H1 (cell line): ENCODE results near the gene NMUR1. TPM values are rescaled to one million over a fixed set of nuclear protein-coding genes. Genes with fewer than 3 reads are reported as not detected.

Experiments
- CTCF ChIA-PET: fragments of 300-600 bp; sonication (Branson Sonifier 250); formaldehyde crosslinking; loops from one replicate; lab custom pipeline; 2021; ENCODE audit not compliant: partially characterized antibody; lab: Charles Lee
- POLR2A ChIA-PET: fragments of 300-600 bp; sonication (Branson Sonifier 250); formaldehyde crosslinking; loops from one replicate; lab custom pipeline; 2021; ENCODE audit warnings: inconsistent platforms; ENCODE audit not compliant: partially characterized antibody; lab: Charles Lee
- DNase-seq, 2 experiments: peaks; one replicate each; pipeline versions ENCODE4 v3.0.0 to v3.0.0-alpha.2; 2010 to 2022; ENCODE audit warnings: low spot score in 2 of 2, low read depth in 1 of 2, mixed read lengths in 1 of 2
- FAIRE-seq: peaks from 2 replicates; lab custom pipeline; 2011; peaks lifted over from hg19 to GRCh38; lab: Jason Lieb, UNC
- H2AFZ ChIP-seq: 2 replicates; pipeline ENCODE4 v1.8.1; 2012; ENCODE audit warnings: low read length, inconsistent platforms
- H2AK5ac ChIP-seq: 2 replicates; pipeline ENCODE4 v1.6.1; 2013; ENCODE audit warnings: low read depth, low read length
- H2BK120ac ChIP-seq: replicated peaks from 2 replicates; pipeline ENCODE3; 2013; ENCODE audit warnings: low read depth, low read length, inconsistent platforms
- H2BK12ac ChIP-seq: 2 replicates; pipeline ENCODE4 v1.6.1; 2013; ENCODE audit warnings: low read depth, low read length
- H2BK15ac ChIP-seq: 2 replicates; pipeline ENCODE4 v1.6.1; 2013; ENCODE audit warnings: low read length
- H2BK20ac ChIP-seq: 2 replicates; pipeline ENCODE4 v1.6.1; 2013; ENCODE audit warnings: low read length
- H2BK5ac ChIP-seq: 2 replicates; pipeline ENCODE4 v1.6.1; 2013; ENCODE audit warnings: low read depth, low read length
- H3K14ac ChIP-seq: 2 replicates; pipeline ENCODE4 v1.6.1; 2013; ENCODE audit warnings: inconsistent platforms; ENCODE audit not compliant: insufficient read length
- H3K18ac ChIP-seq: 2 replicates; pipeline ENCODE4 v1.6.1; 2013; ENCODE audit warnings: low read length; ENCODE audit errors: extremely low read depth
- H3K23ac ChIP-seq: 2 replicates; pipeline ENCODE4 v1.6.1; 2013; ENCODE audit warnings: inconsistent platforms; ENCODE audit not compliant: insufficient read length
- H3K23me2 ChIP-seq: 2 replicates; pipeline ENCODE4 v1.6.1; 2013; ENCODE audit warnings: low read depth, low read length
- H3K27ac ChIP-seq: 2 replicates; pipeline ENCODE4 v1.6.1; 2011; ENCODE audit warnings: low read depth, low read length, inconsistent platforms
- H3K27me3 ChIP-seq, 4 experiments: replicated peaks in 1 of 4; 1 replicate in 1 of 4; 2 replicates in 3 of 4; pipeline versions ENCODE4 v1.6.1 to v1.8.1; 2011 to 2013; ENCODE audit warnings: low read length in 3 of 4, mild to moderate bottlenecking in 3 of 4, inconsistent platforms in 2 of 4, mixed read lengths in 2 of 4, moderate library complexity in 1 of 4; ENCODE audit not compliant: control insufficient read depth in 3 of 4, insufficient read depth in 3 of 4; ENCODE audit errors: extremely low read depth in 1 of 4
- H3K36me3 ChIP-seq, 4 experiments: 2 replicates each; pipeline versions ENCODE4 v1.6.1 to v1.8.1; 2011 to 2013; ENCODE audit warnings: mild to moderate bottlenecking in 4 of 4, low read length in 3 of 4, moderate library complexity in 2 of 4, control low read depth in 1 of 4, inconsistent platforms in 1 of 4; ENCODE audit not compliant: insufficient read depth in 4 of 4, control insufficient read depth in 2 of 4
- H3K4ac ChIP-seq: replicated peaks from 2 replicates; pipeline ENCODE3; 2013; ENCODE audit warnings: low read length, low read depth, mixed read lengths, inconsistent platforms; ENCODE audit not compliant: insufficient read length
- H3K4me1 ChIP-seq, 4 experiments: replicated peaks in 1 of 4; 1 replicate in 1 of 4; 2 replicates in 3 of 4; pipeline versions ENCODE4 v1.6.1 to v1.8.1; 2011 to 2013; ENCODE audit warnings: low read length in 3 of 4, inconsistent platforms in 2 of 4, mixed read lengths in 1 of 4; ENCODE audit not compliant: insufficient read depth in 4 of 4, control insufficient read depth in 3 of 4
- H3K4me2 ChIP-seq, 2 experiments: 2 replicates each; pipeline versions ENCODE4 v1.6.1 to v1.8.1; 2011 to 2013; ENCODE audit warnings: low read depth in 2 of 2, low read length in 2 of 2, control low read depth in 1 of 2, inconsistent platforms in 1 of 2, mild to moderate bottlenecking in 1 of 2; ENCODE audit not compliant: insufficient read depth in 1 of 2
- H3K4me3 ChIP-seq, 4 experiments: fragments of 200-600, 300-600 bp in 1 of 4; sonication (generic), shearing (Covaris generic), sonication (Bioruptor Twin) in 1 of 4; 2 replicates each; pipeline versions ENCODE4 v1.5.1 to v1.8.1; 2011 to 2016; ENCODE audit warnings: low read length in 4 of 4, low read depth in 3 of 4, control low read depth in 2 of 4, inconsistent platforms in 2 of 4, mild to moderate bottlenecking in 2 of 4, mixed read lengths in 1 of 4, moderate library complexity in 1 of 4; ENCODE audit not compliant: insufficient read depth in 2 of 4; ENCODE audit errors: extremely low read depth in 1 of 4
- H3K56ac ChIP-seq: replicated peaks from 2 replicates; pipeline ENCODE3; 2013; ENCODE audit warnings: low read depth, mild to moderate bottlenecking, mixed read lengths, low read length, inconsistent platforms; ENCODE audit not compliant: insufficient read length
- H3K79me1 ChIP-seq: 2 replicates; pipeline ENCODE4 v1.6.1; 2013; ENCODE audit warnings: low read depth, low read length, control low read depth
- H3K79me2 ChIP-seq, 2 experiments: 2 replicates each; pipeline versions ENCODE4 v1.6.1 to v1.8.1; 2012 to 2013; ENCODE audit warnings: low read length in 2 of 2, mild to moderate bottlenecking in 2 of 2, inconsistent platforms in 1 of 2; ENCODE audit not compliant: insufficient read depth in 2 of 2, control insufficient read depth in 1 of 2
- H3K9ac ChIP-seq, 4 experiments: replicated peaks in 1 of 4; 1 replicate in 1 of 4; 2 replicates in 3 of 4; pipeline versions ENCODE4 v1.6.1 to v1.8.1; 2011 to 2013; ENCODE audit warnings: low read depth in 3 of 4, low read length in 3 of 4, control low read depth in 2 of 4, mild to moderate bottlenecking in 2 of 4, moderate library complexity in 2 of 4, inconsistent platforms in 1 of 4; ENCODE audit errors: extremely low read depth in 1 of 4
- H3K9me3 ChIP-seq, 2 experiments: 2 replicates each; pipeline versions ENCODE4 v1.6.1 to v1.8.1; 2012 to 2013; ENCODE audit warnings: mild to moderate bottlenecking in 2 of 2, moderate library complexity in 2 of 2, control low read depth in 1 of 2, inconsistent platforms in 1 of 2, low read depth in 1 of 2, low read length in 1 of 2, mixed read lengths in 1 of 2; ENCODE audit not compliant: insufficient read depth in 2 of 2
- H4K20me1 ChIP-seq, 2 experiments: replicated peaks in 1 of 2; 2 replicates each; pipeline versions ENCODE3 to v1.8.1; 2011 to 2013; ENCODE audit warnings: inconsistent platforms in 2 of 2, low read length in 2 of 2, mild to moderate bottlenecking in 1 of 2; ENCODE audit not compliant: insufficient read depth in 2 of 2, control insufficient read depth in 1 of 2
- H4K5ac ChIP-seq: 2 replicates; pipeline ENCODE4 v1.6.1; 2013; ENCODE audit warnings: low read length, low read depth, mixed read lengths, inconsistent platforms; ENCODE audit not compliant: insufficient read length
- H4K8ac ChIP-seq: 2 replicates; pipeline ENCODE4 v1.8.0; 2013; ENCODE audit warnings: mild to moderate bottlenecking, moderate library complexity, low read length, inconsistent platforms; ENCODE audit not compliant: insufficient read depth; ENCODE audit errors: extremely low read depth
- H4K91ac ChIP-seq: replicated peaks from 2 replicates; pipeline ENCODE3; 2013; ENCODE audit warnings: low read length, mixed read lengths, inconsistent platforms; ENCODE audit not compliant: insufficient read length
- ASH2L ChIP-seq: fragments of 200-600, 300-600 bp; sonication (generic); IDR thresholded peaks from one replicate; pipeline ENCODE4 v1.7.1; 2017; ENCODE audit warnings: low read length
- CBX8 ChIP-seq: fragments of 300-800, 300-1000 bp; sonication (generic); IDR thresholded peaks from 2 replicates; pipeline ENCODE4 v1.7.1; 2016; ENCODE audit warnings: low read depth, low read length, borderline replicate concordance
- CREB1 ChIP-seq: IDR thresholded peaks from 2 replicates; pipeline ENCODE4 v1.6.1; 2012; ENCODE audit warnings: inconsistent platforms
- E2F6 ChIP-seq: IDR thresholded peaks from 2 replicates; pipeline ENCODE4 v1.6.1; 2012; ENCODE audit warnings: inconsistent platforms
- HDAC6 ChIP-seq: IDR thresholded peaks from one replicate; pipeline ENCODE4 v1.7.1; 2012; ENCODE audit warnings: low read depth, mild to moderate bottlenecking, inconsistent platforms, low read length, moderate library complexity
- PHF8 ChIP-seq: fragments of 200-600 bp; sonication (generic); conservative IDR thresholded peaks from 2 replicates; pipeline ENCODE4 v1.7.1; 2012; ENCODE audit warnings: low read depth, mild to moderate bottlenecking, inconsistent platforms, low read length, moderate library complexity
- POLR2A ChIP-seq, 2 experiments: IDR thresholded peaks; 1 replicate in 1 of 2; 2 replicates in 1 of 2; pipeline ENCODE4 v1.6.1; 2011; ENCODE audit warnings: low read depth in 2 of 2, low read length in 2 of 2, mild to moderate bottlenecking in 2 of 2; ENCODE audit errors: control extremely low read depth in 1 of 2
- SIN3A ChIP-seq, 2 experiments: IDR thresholded peaks in 1 of 2; conservative IDR thresholded peaks in 1 of 2; 2 replicates each; pipeline ENCODE4 v1.6.1; 2011 to 2012; ENCODE audit warnings: low read length in 2 of 2, improper control_type of control experiment in 1 of 2, low read depth in 1 of 2, mild to moderate bottlenecking in 1 of 2
- SP1 ChIP-seq: IDR thresholded peaks from 2 replicates; pipeline ENCODE4 v1.6.1; 2011; ENCODE audit warnings: low read depth, low read length
- TAF1 ChIP-seq: IDR thresholded peaks from 2 replicates; pipeline ENCODE4 v1.6.1; 2011; ENCODE audit warnings: mild to moderate bottlenecking, low read depth, low read length
- ZNF274 ChIP-seq: IDR thresholded peaks from 2 replicates; pipeline ENCODE4 v1.7.0; 2012; ENCODE audit warnings: low read length, borderline replicate concordance; ENCODE audit errors: extremely low read depth
- WGBS, 2 experiments: shearing (Covaris generic) in 1 of 2; methylation state at CpG; one replicate each; pipeline versions ENCODE4 v1.1.6 to v1.1.7; 2013 to 2015; ENCODE audit warnings: low lambda C conversion rate in 2 of 2, mixed read lengths in 2 of 2, inconsistent platforms in 1 of 2, low coverage in 1 of 2, missing lambda C conversion rate in 1 of 2; ENCODE audit not compliant: insufficient replicate concordance in 2 of 2, insufficient coverage in 1 of 2, insufficient read length in 1 of 2; ENCODE audit errors: extremely low coverage in 1 of 2, missing lambda C conversion rate in 1 of 2; 5-methylcytosine and 5-hydroxymethylcytosine counted together
- polyA plus RNA-seq, 7 experiments: library from polyadenylated mRNA; depleted of rRNA in 3 of 7; stranded (reverse) in 5 of 7; unstranded in 2 of 7; fragments of >200 nt in 5 of 7; fragments of 200-250 nt in 2 of 7; gene quantifications; 1 replicate in 5 of 7; 2 replicates in 1 of 7; 4 replicates in 1 of 7; pipeline versions ENCODE4 v1.2.1 to v1.2.3, GENCODE V29; 2011 to 2013; ENCODE audit warnings: missing spikeins in 2 of 7, mixed read lengths in 2 of 7
- total RNA-seq: library from RNA; stranded (reverse); fragmentation: NEBNext Ultra II Directional; extraction: Animal tissue kit (Norgen Biotek cat#: 25700); gene quantifications from 2 replicates; pipeline ENCODE4 v1.2.1, GENCODE V29; 2021

The NMUR1 gene
- total and polyA plus RNA-seq, 2 of the 8 experiments (the other 6 are each of a cell fraction or from before 2014, with no cell fraction given): 0.56 to 1.5 TPM

- no peak for FAIRE-seq
- H2BK120ac ChIP-seq: peak overlapping the region; percentile 60
- no peaks in the 10 kb centered on the region for H3K9me3 ChIP-seq
- peak overlapping the region; percentile 82 to 93 (median 88) for H3K4me3 ChIP-seq
- peak overlapping the region; percentile 94 for H4K5ac ChIP-seq
- peak overlapping the region; percentile 97 for H4K8ac ChIP-seq
- H3K27ac ChIP-seq: peak overlapping the region; percentile 88
- no peak overlapping the region for H2AK5ac ChIP-seq
- H3K27me3 ChIP-seq: no peaks in the 10 kb centered on the region
- peak overlapping the region; percentile 71 for H3K4ac ChIP-seq
- 2% methylated on average over 68 of the region's 87 CpGs; no CpG with 5 or more reads in 1 of the 2 experiments for WGBS, 2 experiments
- no peaks in the 10 kb centered on the region for H4K20me1 ChIP-seq
- peaks cover 0 to 8% (median 5%) of the 10 kb centered on the region in 4 experiments; a peak in 4 of 7 replicates for H3K4me1 ChIP-seq
- H3K23ac ChIP-seq: no peak overlapping the region
- peak overlapping the region; percentile 40 to 93 (median 92) for H3K9ac ChIP-seq
- no peaks in the 10 kb centered on the region for H3K79me1 ChIP-seq
- peak overlapping the region; percentile 95 for H3K18ac ChIP-seq
- DNase-seq: peak; percentile 93 to 98
- peak overlapping the region; percentile 91 for H2BK5ac ChIP-seq
- H2BK12ac ChIP-seq: peak overlapping the region; percentile 68; the same call in 1 of the 2 replicates
- peaks cover 0 to 3% (median 0%) of the 10 kb centered on the region in 4 experiments; a peak in 1 of 8 replicates for H3K36me3 ChIP-seq
- peak overlapping the region; percentile 74; the same call in 1 of the 2 replicates for H2BK15ac ChIP-seq
- no peak overlapping the region for H2BK20ac ChIP-seq
- peaks cover 0 to 3% of the 10 kb centered on the region in 2 experiments; a peak in 2 of 4 replicates for H3K79me2 ChIP-seq
- H3K56ac ChIP-seq: peak overlapping the region; percentile 94
- H2AFZ ChIP-seq: peak overlapping the region; percentile 60; the same call in 1 of the 2 replicates
- peak overlapping the region; percentile 93 to 94 for H3K4me2 ChIP-seq
- ChIA-PET CTCF (interaction anchor here (1.0 to 1.5 kb wide), 4 partner anchors 44 to 158 kb away, joined by 3 to 4 read pairs (median 3); no protein-coding TSS in a partner anchor), POLR2A (interaction anchor here (0.6 to 5.7 kb wide), 17 partner anchors 9 to 510 kb away, joined by 3 to 54 read pairs (median 3); partner anchors contain the start of gene NCL)
- no peak overlapping the region for H3K14ac ChIP-seq
- H4K91ac ChIP-seq: peak overlapping the region; percentile 92
- peaks cover 4% of the 10 kb centered on the region for H3K23me2 ChIP-seq
- no peak for TF ChIP-seq CBX8
- TF ChIP-seq HDAC6: no peak
- peak; percentile 84 for TF ChIP-seq CREB1
- peak; percentile 93 for TF ChIP-seq PHF8
- peak; percentile 84 for TF ChIP-seq ASH2L
- peak; percentile 58; the same call in 1 of the 2 replicates for TF ChIP-seq SP1
- peak; percentile 89 for TF ChIP-seq TAF1
- peak; percentile 99 for TF ChIP-seq E2F6
- TF ChIP-seq POLR2A (IDR thresholded peaks at IDR 0.05; ENCODE audit: control extremely low read depth in 1 of 2, low read depth in 2 of 2, low read length in 2 of 2): peak; percentile 93 to 97
- no peak for TF ChIP-seq ZNF274
- TF ChIP-seq SIN3A (conservative IDR thresholded peaks at IDR 0.05 in 1 of 2, IDR thresholded peaks at IDR 0.05 in 1 of 2; ENCODE audit: low read depth in 1 of 2, low read length in 2 of 2): peak; percentile 19 to 41; a peak in 1 of 4 replicates
These were observed 15.9 kb downstream of the NMUR1 start for GRCh38 chr2:231514225-231514950.
